Endodermal cell (in vitro differentiated cells): ENCODE results near the gene DENND2A. TPM values are rescaled to one million over a fixed set of nuclear protein-coding genes. Genes with fewer than 3 reads are reported as not detected.

Source experiments
- DNase-seq: peaks from one replicate; pipeline ENCODE4 v3.0.0-alpha.2; 2017
- H3K27ac ChIP-seq: 2 replicates; pipeline ENCODE4 v1.5.1; 2013; ENCODE audit warnings: mild to moderate bottlenecking, low read depth, low read length, moderate library complexity
- H3K27me3 ChIP-seq: 2 replicates; pipeline ENCODE4 v1.6.1; 2013; ENCODE audit warnings: mild to moderate bottlenecking, low read length, moderate library complexity; ENCODE audit not compliant: insufficient read depth, control insufficient read depth, poor library complexity, severe bottlenecking
- H3K36me3 ChIP-seq: 2 replicates; pipeline ENCODE4 v1.7.0; 2013; ENCODE audit warnings: mild to moderate bottlenecking, low read length, moderate library complexity; ENCODE audit not compliant: control insufficient read depth, insufficient read depth
- H3K4me1 ChIP-seq: one replicate; pipeline ENCODE4 v1.7.0; 2013; ENCODE audit warnings: low read length; ENCODE audit not compliant: control insufficient read depth, insufficient read depth
- H3K4me3 ChIP-seq: 2 replicates; pipeline ENCODE4 v1.5.1; 2013; ENCODE audit warnings: mild to moderate bottlenecking, low read length, moderate library complexity
- H3K9ac ChIP-seq: 2 replicates; pipeline ENCODE4 v1.6.1; 2013; ENCODE audit warnings: mild to moderate bottlenecking, low read length, moderate library complexity; ENCODE audit not compliant: poor library complexity, severe bottlenecking; ENCODE audit errors: extremely low read depth
- H3K9me3 ChIP-seq: 2 replicates; pipeline ENCODE4 v1.6.1; 2013; ENCODE audit warnings: mild to moderate bottlenecking, low read length, moderate library complexity; ENCODE audit not compliant: control insufficient read depth
- H3K27ac Mint-ChIP-seq: 2 replicates; pipeline ENCODE4 v1.8.0; 2020; ENCODE audit warnings: mixed read lengths
- H3K27me3 Mint-ChIP-seq: 2 replicates; pipeline ENCODE4 v1.8.0; 2021; ENCODE audit warnings: mild to moderate bottlenecking, mixed read lengths; ENCODE audit not compliant: insufficient read depth
- H3K36me3 Mint-ChIP-seq: 2 replicates; pipeline ENCODE4 v1.8.0; 2020; ENCODE audit warnings: low read depth, mixed read lengths
- H3K4me1 Mint-ChIP-seq: 2 replicates; pipeline ENCODE4 v1.8.0; 2020; ENCODE audit warnings: mixed read lengths
- H3K4me3 Mint-ChIP-seq: 2 replicates; pipeline ENCODE4 v1.8.0; 2020; ENCODE audit warnings: mild to moderate bottlenecking, moderate library complexity, mixed read lengths
- H3K9me3 Mint-ChIP-seq: 2 replicates; pipeline ENCODE4 v1.8.0; 2020; ENCODE audit warnings: mild to moderate bottlenecking, mixed read lengths
- WGBS, 2 experiments: methylation state at CpG; one replicate each; pipeline versions ENCODE4 v1.1.5 to v1.1.7; 2013; ENCODE audit warnings: missing lambda C conversion rate in 2 of 2, mixed read lengths in 1 of 2; ENCODE audit not compliant: insufficient coverage in 1 of 2, insufficient read length in 1 of 2; 5-methylcytosine and 5-hydroxymethylcytosine counted together
- total RNA-seq, 2 donors: library from RNA; stranded (reverse); fragmentation: NEBNext Ultra II Directional in 1 of 2; extraction: Animal tissue kit (Norgen Biotek cat#: 25700) in 1 of 2; gene quantifications; 2 replicates in 1 of 2; 3 replicates in 1 of 2; pipeline ENCODE4 v1.2.1, GENCODE V29; 2021
- TF ChIP-seq, protein P1 (sequence below): fragments of 200-600 bp; sonication (generic); conservative IDR thresholded peaks from 2 replicates; pipeline ENCODE4 v1.5.0; 2021; ENCODE audit warnings: antibody characterized with exemption, mild to moderate bottlenecking

Gene DENND2A
- total RNA-seq, 2 donors from 2014 or later: 28.5 to 40.6 TPM

- WGBS, 2 experiments: 87% methylated on average over 2 of the region's 2 CpGs; no CpG with 5 or more reads in 1 of the 2 experiments
- Mint-ChIP-seq H3K27ac (no peak overlapping the region), H3K9me3 (no peaks in the 10 kb centered on the region), H3K36me3 (no peaks in the 10 kb centered on the region), H3K4me3 (no peak overlapping the region), H3K27me3 (peaks cover 6% of the 10 kb centered on the region), H3K4me1 (no peaks in the 10 kb centered on the region)
- H3K9ac ChIP-seq: no peak overlapping the region
- TF ChIP-seq, protein P1, sequence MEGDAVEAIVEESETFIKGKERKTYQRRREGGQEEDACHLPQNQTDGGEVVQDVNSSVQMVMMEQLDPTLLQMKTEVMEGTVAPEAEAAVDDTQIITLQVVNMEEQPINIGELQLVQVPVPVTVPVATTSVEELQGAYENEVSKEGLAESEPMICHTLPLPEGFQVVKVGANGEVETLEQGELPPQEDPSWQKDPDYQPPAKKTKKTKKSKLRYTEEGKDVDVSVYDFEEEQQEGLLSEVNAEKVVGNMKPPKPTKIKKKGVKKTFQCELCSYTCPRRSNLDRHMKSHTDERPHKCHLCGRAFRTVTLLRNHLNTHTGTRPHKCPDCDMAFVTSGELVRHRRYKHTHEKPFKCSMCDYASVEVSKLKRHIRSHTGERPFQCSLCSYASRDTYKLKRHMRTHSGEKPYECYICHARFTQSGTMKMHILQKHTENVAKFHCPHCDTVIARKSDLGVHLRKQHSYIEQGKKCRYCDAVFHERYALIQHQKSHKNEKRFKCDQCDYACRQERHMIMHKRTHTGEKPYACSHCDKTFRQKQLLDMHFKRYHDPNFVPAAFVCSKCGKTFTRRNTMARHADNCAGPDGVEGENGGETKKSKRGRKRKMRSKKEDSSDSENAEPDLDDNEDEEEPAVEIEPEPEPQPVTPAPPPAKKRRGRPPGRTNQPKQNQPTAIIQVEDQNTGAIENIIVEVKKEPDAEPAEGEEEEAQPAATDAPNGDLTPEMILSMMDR: peak; percentile 22
- H3K4me3 ChIP-seq: no peak overlapping the region
- H3K4me1 ChIP-seq: no peaks in the 10 kb centered on the region
- DNase-seq: no peak
- H3K9me3 ChIP-seq: no peaks in the 10 kb centered on the region
- H3K36me3 ChIP-seq: no peaks in the 10 kb centered on the region
- H3K27me3 ChIP-seq: no peaks in the 10 kb centered on the region
- H3K27ac ChIP-seq: no peak overlapping the region
These were observed 20.5 kb upstream of the DENND2A start for GRCh38 chr7:140661124-140661523.

DNA sequence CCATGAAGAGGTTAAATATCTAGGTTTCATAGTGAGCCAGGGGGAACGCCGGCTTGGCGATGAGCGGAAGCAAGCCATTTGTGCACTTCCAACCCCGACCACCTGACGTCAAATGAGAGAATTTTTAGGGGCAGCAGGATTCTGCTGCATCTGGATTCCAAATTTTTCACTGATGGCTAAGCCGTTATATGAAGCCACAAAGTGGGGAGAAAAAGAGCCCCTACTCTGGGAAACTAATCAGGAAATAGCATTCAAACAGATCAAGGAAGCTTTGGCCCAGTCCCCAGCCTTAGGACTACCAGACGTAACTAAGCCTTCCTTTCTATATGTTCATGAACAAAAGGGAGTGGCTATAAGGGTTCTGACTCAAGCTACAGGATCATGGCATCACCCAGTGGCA lies 19.2 kb upstream of the DENND2A start:
- H3K4me3 ChIP-seq: no peak overlapping the region
- Mint-ChIP-seq H3K27ac (no peak overlapping the region), H3K36me3 (no peaks in the 10 kb centered on the region), H3K27me3 (peaks cover 3% of the 10 kb centered on the region), H3K9me3 (no peaks in the 10 kb centered on the region), H3K4me3 (no peak overlapping the region), H3K4me1 (no peaks in the 10 kb centered on the region)
- H3K36me3 ChIP-seq: no peaks in the 10 kb centered on the region
- DNase-seq: no peak
- no peak overlapping the region for H3K9ac ChIP-seq
- H3K9me3 ChIP-seq: no peaks in the 10 kb centered on the region
- no peak overlapping the region for H3K27ac ChIP-seq
- no peaks in the 10 kb centered on the region for H3K4me1 ChIP-seq
- TF ChIP-seq, protein P1: no peak
- no peaks in the 10 kb centered on the region for H3K27me3 ChIP-seq
- 91 to 96% methylated on average over 8 of the region's 8 CpGs for WGBS, 2 experiments

DNA sequence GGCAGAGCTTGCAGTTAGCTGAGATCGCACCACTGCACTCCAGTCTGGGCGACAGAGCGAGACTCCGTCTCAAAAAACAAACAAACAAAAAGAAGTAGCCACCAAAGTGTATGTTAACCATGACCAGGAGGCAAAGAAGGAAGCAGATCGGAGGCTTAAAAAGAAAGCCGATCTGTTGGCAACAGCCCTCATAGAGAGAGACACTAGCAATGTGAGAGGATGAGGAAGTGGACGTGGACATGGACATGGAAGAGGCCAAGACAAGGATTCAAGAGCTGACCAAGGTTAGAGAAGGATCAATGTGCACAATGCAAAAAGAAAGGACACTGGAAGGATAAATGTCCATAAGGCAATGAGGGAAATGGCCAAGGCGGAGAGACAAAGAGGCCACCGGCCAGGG lies 17.3 kb upstream of the DENND2A start:
- Histone ChIP-seq H3K4me3 (no peak overlapping the region), H3K27ac (no peak overlapping the region), H3K36me3 (no peaks in the 10 kb centered on the region), H3K27me3 (no peaks in the 10 kb centered on the region), H3K9ac (no peak overlapping the region), H3K4me1 (no peaks in the 10 kb centered on the region), H3K9me3 (no peaks in the 10 kb centered on the region)
- no peak overlapping the region for H3K27ac Mint-ChIP-seq
- H3K9me3 Mint-ChIP-seq: no peaks in the 10 kb centered on the region
- no peak for DNase-seq
- H3K36me3 Mint-ChIP-seq: no peaks in the 10 kb centered on the region
- 92 to 97% methylated on average over 8 to 9 of the region's 9 CpGs for WGBS, 2 experiments
- H3K4me1 Mint-ChIP-seq: peaks cover 2% of the 10 kb centered on the region
- no peak overlapping the region for H3K4me3 Mint-ChIP-seq
- TF ChIP-seq, protein P1: no peak
- H3K27me3 Mint-ChIP-seq: no peaks in the 10 kb centered on the region
